Subcutaneous abdominal adipose tissue (tissue), 5 donors: ENCODE data around the gene CTDSPL.

Experiments used
- H3K27ac ChIP-seq: one replicate; pipeline ENCODE4 v1.7.0; 2013; ENCODE audit warnings: low read depth, mild to moderate bottlenecking, inconsistent platforms, low read length, moderate library complexity
- H3K27me3 ChIP-seq, 5 donors: one replicate each; pipeline ENCODE4 v1.7.0; 2013; ENCODE audit warnings: low read length in 5 of 5, inconsistent platforms in 1 of 5; ENCODE audit not compliant: control insufficient read depth in 5 of 5, insufficient read depth in 4 of 5
- H3K36me3 ChIP-seq, 5 donors: one replicate each; pipeline ENCODE4 v1.7.0; 2013; ENCODE audit warnings: low read length in 5 of 5; ENCODE audit not compliant: control insufficient read depth in 5 of 5, insufficient read depth in 5 of 5
- H3K4me1 ChIP-seq, 5 donors: one replicate each; pipeline ENCODE4 v1.7.0; 2013; ENCODE audit warnings: low read length in 5 of 5, mild to moderate bottlenecking in 3 of 5, moderate library complexity in 1 of 5; ENCODE audit not compliant: control insufficient read depth in 5 of 5, insufficient read depth in 5 of 5
- H3K4me3 ChIP-seq, 5 donors: one replicate each; pipeline ENCODE4 v1.7.0; 2013; ENCODE audit warnings: low read length in 5 of 5, low read depth in 1 of 5
- H3K9ac ChIP-seq, 5 donors: one replicate each; pipeline ENCODE4 v1.7.0; 2013; ENCODE audit warnings: low read length in 5 of 5, mild to moderate bottlenecking in 4 of 5, moderate library complexity in 3 of 5
- H3K9me3 ChIP-seq, 5 donors: one replicate each; pipeline ENCODE4 v1.7.0; 2013; ENCODE audit warnings: low read length in 5 of 5; ENCODE audit not compliant: control insufficient read depth in 5 of 5
- donor health status: healthy.
- donor health status: healthy.
- donor health status: healthy.
- donor health status: healthy.
- donor health status: healthy.

The CTDSPL gene

DNA sequence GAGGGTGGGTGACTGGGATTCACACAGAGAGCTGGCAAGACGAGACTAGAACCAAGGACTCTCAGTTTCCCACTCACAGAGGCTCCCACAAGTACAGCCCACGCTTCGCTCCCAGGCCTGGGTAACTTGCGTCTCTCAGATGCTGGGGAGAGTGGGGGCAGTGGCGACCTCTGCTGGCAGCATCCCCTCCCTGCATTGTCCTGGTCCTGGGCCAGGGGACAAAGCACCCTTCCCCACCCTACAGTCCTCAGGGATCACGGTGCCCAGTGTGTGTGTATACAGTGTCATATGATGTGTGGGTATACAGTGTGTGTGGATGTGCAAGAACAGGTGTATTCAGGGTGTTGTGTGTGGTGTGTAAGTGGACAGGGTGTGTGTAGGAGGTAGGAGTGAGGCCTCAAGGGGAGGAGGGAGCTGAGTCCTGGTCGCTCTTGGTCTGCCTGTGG lies 141.7 kb downstream of the CTDSPL start:
- H3K9me3 ChIP-seq = no peaks in the 10 kb centered on the region
- peaks cover 0 to 23% (median 13%) of the 10 kb centered on the region in 5 donors for H3K4me1 ChIP-seq
- no peak overlapping the region for H3K27ac ChIP-seq
- H3K36me3 ChIP-seq = peaks cover 0 to 57% (median 49%) of the 10 kb centered on the region in 5 donors
- H3K27me3 ChIP-seq = no peaks in the 10 kb centered on the region
- H3K9ac ChIP-seq = peak overlapping the region in 1 of 5 donors; percentile 5
- no peak overlapping the region for H3K4me3 ChIP-seq

DNA sequence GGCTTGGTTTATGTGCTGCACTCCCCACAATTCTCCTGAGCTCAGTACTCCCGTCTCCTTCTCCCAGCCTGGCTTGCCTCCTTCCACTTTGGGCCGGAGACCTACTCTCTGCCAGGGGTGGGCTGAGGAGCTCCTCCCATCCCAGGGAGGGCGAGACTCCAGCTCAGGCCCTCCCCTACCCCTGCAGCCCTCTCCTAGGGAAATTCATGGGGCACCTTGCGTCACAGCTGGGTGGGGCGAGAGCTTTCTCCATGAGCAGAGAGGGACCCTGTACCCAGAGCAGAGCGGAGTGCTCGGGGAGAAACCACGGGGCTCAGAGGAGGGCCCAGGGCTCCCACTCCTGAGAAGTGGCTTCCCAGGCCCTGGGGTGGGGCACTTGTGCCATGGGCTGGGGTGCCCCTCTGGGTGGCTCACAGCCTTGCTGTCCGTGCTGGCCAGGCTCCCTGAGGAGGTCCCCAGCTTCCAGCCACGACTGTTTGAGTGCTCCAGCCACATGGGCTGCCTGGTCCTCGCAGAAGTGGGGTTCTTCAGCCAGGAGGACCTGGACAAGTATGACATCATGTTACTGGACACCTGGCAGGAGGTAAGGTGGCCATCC lies 142.2 kb downstream of the CTDSPL start:
- Histone ChIP-seq H3K27me3 (no peaks in the 10 kb centered on the region), H3K9me3 (no peaks in the 10 kb centered on the region), H3K36me3 (peaks cover 0 to 62% (median 54%) of the 10 kb centered on the region in 5 donors), H3K4me3 (no peak overlapping the region), H3K27ac (no peak overlapping the region), H3K4me1 (peaks cover 0 to 19% (median 9%) of the 10 kb centered on the region in 5 donors), H3K9ac (peak overlapping the region in 1 of 5 donors; percentile 41)

DNA sequence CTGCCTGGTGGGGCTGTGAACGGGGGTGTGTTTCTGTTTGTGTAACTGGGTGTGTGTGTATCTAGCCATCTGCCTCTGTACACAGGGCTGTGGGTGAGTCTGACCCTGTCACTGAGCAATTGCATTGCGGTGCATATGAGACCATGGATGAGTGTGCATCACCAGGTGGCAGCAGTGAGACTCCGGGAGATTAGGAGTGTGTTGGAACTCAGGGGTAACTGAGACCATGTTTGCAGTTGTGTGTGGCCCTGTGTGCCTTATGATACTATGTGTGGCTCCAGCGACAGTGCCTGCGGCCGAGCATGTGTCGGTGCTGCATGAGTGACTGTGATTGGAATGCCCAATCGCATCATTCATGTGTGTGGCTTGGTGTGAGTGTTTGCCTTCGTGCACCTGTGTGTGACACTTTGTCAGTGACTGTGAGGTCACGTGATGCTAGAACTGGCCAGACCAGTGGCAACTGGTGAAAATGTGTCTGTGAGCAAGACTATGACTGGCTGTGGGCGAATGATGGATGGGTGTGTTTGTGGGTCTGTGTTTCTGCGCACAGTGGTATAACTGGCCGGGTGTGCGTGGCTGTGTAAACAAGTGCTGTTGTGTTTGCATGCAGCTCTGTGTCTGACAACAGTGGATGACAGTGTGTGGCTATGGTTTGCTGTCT lies 142.9 kb downstream of the CTDSPL start:
- Histone ChIP-seq H3K27ac (no peak overlapping the region), H3K4me3 (no peak overlapping the region), H3K36me3 (peaks cover 0 to 66% (median 60%) of the 10 kb centered on the region in 5 donors)

DNA sequence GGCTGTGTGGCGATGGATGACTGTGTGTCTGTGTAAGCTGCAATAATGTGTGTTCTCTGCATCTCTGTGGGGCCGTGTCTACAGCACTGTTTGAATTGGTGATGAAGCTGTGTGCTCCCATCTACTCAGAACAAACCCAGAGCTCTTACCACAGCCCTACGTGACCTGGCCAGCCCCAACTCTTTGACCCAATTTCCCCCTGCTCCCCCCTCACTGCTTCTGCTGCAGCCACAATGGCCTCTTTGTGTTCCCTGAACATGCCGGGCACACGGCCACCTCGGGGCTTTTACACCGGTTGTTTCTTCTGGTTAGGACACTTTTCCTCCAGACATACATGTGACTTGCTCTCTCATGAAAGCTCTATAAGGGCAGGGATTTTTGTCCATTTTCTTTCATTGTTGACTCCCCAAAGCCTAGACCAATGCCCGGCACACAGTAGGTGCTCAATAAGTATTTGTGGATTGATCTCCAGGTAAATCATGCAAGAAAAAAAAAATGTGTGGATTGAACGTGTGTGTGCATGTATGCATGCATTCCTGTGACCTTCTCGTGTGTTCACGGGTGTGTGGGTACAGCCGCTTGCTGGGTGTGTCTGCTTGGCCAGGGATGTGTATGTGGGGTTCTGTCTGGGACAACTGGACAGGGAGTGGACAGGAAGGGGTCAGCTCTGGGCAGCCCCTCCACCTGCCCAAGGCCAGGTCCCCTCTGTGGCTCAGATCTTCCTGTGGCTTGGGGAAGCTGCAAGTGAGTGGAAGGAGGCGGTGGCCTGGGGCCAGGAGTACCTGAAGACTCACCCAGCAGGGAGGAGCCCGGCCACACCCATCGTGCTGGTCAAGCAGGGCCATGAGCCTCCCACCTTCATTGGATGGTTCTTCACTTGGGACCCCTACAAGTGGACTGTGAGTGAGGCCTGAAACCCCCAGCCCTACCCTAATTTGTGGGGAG lies 143.7 kb downstream of the CTDSPL start:
- no peak overlapping the region for H3K4me3 ChIP-seq
- H3K4me1 ChIP-seq = peaks cover 0 to 15% (median 7%) of the 10 kb centered on the region in 5 donors
- H3K9ac ChIP-seq = no peak overlapping the region
- no peaks in the 10 kb centered on the region for H3K27me3 ChIP-seq
- H3K9me3 ChIP-seq = no peaks in the 10 kb centered on the region
- peaks cover 0 to 73% (median 68%) of the 10 kb centered on the region in 5 donors for H3K36me3 ChIP-seq
- no peak overlapping the region for H3K27ac ChIP-seq

More for the DNA sequence above, 142.9 kb downstream of the CTDSPL start:
- no peaks in the 10 kb centered on the region for H3K27me3 ChIP-seq
- no peaks in the 10 kb centered on the region for H3K9me3 ChIP-seq
- H3K4me1 ChIP-seq = peaks cover 0 to 15% (median 7%) of the 10 kb centered on the region in 5 donors
- H3K9ac ChIP-seq = peak overlapping the region in 1 of 5 donors; percentile 41

DNA sequence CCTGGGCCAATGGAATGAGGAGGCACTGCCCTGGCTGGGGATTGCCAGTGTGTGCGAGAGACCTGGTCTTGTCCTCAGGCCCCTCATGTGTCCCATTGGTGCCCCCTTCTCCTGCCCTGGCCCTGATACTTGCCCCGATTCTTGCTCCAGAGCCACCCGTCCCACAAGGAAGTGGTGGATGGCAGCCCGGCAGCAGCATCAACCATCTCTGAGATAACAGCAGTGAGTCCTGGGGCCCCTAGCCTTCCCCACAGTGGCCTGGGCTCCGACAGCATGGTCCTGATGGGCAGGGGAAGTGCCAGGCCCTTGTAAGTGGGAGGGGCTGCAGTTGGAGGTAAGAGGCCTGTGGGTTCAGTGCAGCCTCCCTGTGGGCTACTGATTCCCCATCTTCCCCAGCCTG lies 144.4 kb downstream of the CTDSPL start:
- H3K4me3 ChIP-seq = no peak overlapping the region
- H3K9ac ChIP-seq = no peak overlapping the region
- peaks cover 0 to 73% (median 70%) of the 10 kb centered on the region in 5 donors for H3K36me3 ChIP-seq
- H3K27me3 ChIP-seq = no peaks in the 10 kb centered on the region
- peaks cover 0 to 15% (median 7%) of the 10 kb centered on the region in 5 donors for H3K4me1 ChIP-seq
- H3K9me3 ChIP-seq = no peaks in the 10 kb centered on the region
- no peak overlapping the region for H3K27ac ChIP-seq

DNA sequence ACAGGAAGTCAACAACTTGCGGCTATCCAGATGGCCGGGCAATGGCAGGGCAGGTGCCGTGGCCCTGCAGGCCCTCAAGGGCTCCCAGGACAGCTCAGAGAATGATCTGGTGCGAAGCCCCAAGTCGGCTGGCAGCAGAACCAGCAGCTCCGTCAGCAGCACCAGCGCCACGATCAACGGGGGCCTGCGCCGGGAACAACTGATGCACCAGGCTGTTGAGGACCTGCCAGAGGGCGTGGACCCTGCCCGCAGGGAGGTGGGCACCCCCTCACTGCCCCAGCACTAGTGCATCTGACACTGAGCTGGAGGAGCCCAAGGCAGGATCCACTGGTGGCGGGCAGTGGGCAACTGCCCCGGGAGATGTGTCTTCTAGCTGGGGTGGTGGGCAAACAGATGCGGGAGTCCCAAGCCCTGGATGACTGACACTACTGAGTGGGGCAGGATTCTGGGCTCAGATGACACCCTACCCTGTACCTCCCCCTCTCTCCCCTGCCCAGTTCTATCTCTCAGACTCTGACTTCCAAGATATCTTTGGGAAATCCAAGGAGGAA lies 144.8 kb downstream of the CTDSPL start:
- H3K27me3 ChIP-seq = no peaks in the 10 kb centered on the region
- no peak overlapping the region for H3K27ac ChIP-seq
- no peak overlapping the region for H3K4me3 ChIP-seq
- H3K9ac ChIP-seq = no peak overlapping the region
- no peaks in the 10 kb centered on the region for H3K9me3 ChIP-seq
- peaks cover 0 to 15% (median 7%) of the 10 kb centered on the region in 5 donors for H3K4me1 ChIP-seq
- peaks cover 0 to 73% (median 70%) of the 10 kb centered on the region in 5 donors for H3K36me3 ChIP-seq

DNA sequence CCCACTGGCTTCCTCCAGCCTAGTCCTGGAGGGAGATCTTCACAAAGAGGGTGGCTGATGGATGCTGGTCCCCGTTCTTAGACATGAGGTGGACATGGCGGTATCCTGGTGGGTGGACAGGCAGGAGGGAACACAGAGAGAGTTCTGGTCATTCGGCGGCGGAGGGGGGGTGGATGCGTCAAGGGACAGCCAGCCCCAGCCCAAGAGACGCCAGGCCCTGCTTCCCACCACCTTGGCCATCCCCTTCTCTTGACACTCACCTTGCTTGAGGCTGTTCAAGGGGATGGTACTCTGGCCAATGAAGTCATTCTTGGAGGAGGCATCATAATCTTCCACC lies 146.0 kb downstream of the CTDSPL start:
- no peaks in the 10 kb centered on the region for H3K9me3 ChIP-seq
- H3K9ac ChIP-seq = no peak overlapping the region
- no peaks in the 10 kb centered on the region for H3K27me3 ChIP-seq
- peaks cover 0 to 63% (median 59%) of the 10 kb centered on the region in 5 donors for H3K36me3 ChIP-seq
- peaks cover 0 to 15% (median 7%) of the 10 kb centered on the region in 5 donors for H3K4me1 ChIP-seq
- no peak overlapping the region for H3K4me3 ChIP-seq
- H3K27ac ChIP-seq = no peak overlapping the region

DNA sequence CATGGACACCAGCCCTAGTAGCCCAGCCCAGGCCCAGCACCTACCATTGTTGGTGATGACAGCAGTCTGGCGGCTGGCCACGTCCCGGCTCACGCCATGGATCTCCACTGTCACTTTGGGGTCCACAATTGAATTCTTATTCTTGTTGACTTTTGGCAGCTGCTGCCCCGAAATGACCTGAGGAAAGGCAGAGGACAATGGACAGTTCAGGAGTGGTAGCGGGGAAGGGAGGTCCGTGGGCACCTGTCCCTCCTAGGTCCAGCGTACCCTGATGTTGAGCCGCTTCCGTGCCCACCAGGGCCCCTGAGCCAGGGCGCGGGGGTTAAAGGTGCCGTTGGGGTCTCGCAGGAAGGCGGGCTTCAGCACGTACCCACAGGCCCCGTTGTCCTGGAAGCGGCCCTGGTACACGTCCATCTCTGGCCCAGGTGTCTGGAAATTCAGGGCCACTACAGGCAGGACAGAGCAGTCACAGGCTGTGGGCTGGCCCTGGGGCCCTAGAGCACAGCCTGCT lies 146.6 kb downstream of the CTDSPL start:
- Histone ChIP-seq H3K36me3 (peaks cover 0 to 63% (median 57%) of the 10 kb centered on the region in 5 donors), H3K27me3 (no peaks in the 10 kb centered on the region), H3K4me1 (peaks cover 0 to 15% (median 7%) of the 10 kb centered on the region in 5 donors), H3K27ac (no peak overlapping the region), H3K9me3 (no peaks in the 10 kb centered on the region), H3K9ac (no peak overlapping the region), H3K4me3 (no peak overlapping the region)

DNA sequence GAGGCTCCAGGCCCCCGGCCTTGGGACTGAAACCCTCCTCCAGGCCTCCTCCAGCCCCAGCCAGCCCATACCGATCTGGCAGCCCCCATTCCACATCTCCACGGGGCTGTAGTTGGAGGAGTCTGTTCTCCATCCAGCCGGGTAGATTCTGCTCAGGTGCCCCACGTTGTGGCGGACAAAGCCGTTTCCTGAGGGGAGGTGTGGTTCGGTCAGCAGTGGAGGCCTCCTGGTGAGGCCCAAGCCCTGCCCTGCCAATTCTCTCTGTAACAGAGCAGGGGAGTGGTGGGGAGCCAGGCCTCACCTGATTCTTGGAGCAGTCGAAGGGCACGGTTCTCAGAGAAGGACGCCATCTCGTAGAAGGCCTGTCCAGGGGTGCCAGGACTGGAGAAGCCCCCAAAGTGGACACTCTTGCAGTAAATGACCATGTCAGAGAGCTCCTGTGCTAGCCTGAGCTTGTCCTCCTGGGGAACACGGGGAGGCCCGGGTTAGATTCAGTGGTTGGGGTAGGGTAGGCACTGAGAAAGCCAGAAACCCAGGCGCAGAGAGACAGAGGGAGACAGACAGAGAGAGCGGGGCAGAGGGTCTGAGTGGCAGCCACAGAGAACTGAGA lies 147.4 kb downstream of the CTDSPL start:
- H3K4me1 ChIP-seq = peaks cover 0 to 12% (median 2%) of the 10 kb centered on the region in 5 donors
- no peak overlapping the region for H3K4me3 ChIP-seq
- H3K9me3 ChIP-seq = no peaks in the 10 kb centered on the region
- peaks cover 0 to 70% (median 57%) of the 10 kb centered on the region in 5 donors for H3K36me3 ChIP-seq
- H3K27me3 ChIP-seq = no peaks in the 10 kb centered on the region
- no peak overlapping the region for H3K27ac ChIP-seq
- H3K9ac ChIP-seq = no peak overlapping the region
